Sigmoid colon (tissue), 4 donors: ENCODE measurements around the gene CAPN2.

ENCODE experiments used
- EP300 ChIP-seq, 4 donors: sonication (generic); formaldehyde crosslinking; IDR thresholded peaks; one replicate each; pipeline ENCODE4 v1.6.1; 2017; ENCODE audit warnings: antibody characterized with exemption in 4 of 4
- POLR2A ChIP-seq, 2 donors: fragments of 450-650 bp; IDR thresholded peaks; one replicate each; pipeline ENCODE4 v1.6.1; 2016; ENCODE audit warnings: antibody characterized with exemption in 2 of 2, mild to moderate bottlenecking in 2 of 2, moderate library complexity in 2 of 2
- POLR2AphosphoS5 ChIP-seq, 4 donors: sonication (generic); formaldehyde crosslinking; IDR thresholded peaks; one replicate each; pipeline ENCODE4 v1.6.1; 2017; ENCODE audit warnings: antibody characterized with exemption in 4 of 4
- TF ChIP-seq, protein P1 (sequence below), 4 experiments: fragments of 450-650 bp in 3 of 4; fragments of 200-600 bp in 1 of 4; IDR thresholded peaks; one replicate each; pipeline ENCODE4 v1.5.1; 2016 to 2019; ENCODE audit warnings: antibody characterized with exemption in 4 of 4, mild to moderate bottlenecking in 3 of 4, moderate library complexity in 2 of 4

DNA sequence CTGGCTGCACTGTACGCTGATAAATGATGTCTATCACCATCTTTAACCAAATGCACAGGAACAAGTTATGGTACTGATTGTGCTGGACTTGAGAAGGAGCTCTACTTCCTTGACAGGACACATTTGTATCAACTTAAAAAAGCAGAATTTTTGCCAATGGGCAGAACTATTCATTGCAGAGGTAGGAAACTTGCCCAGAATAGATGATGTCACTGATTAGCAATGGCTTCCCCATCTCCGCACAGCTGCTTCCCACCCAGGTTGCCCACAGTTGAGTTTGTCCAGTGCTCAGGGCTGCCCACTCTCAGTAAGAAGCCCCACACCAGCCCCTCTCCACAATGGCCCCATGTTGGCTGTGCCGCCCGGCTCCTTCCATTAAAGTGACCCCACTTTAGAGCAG lies 33.4 kb downstream of the CAPN2 start:
- TF ChIP-seq, protein P1, sequence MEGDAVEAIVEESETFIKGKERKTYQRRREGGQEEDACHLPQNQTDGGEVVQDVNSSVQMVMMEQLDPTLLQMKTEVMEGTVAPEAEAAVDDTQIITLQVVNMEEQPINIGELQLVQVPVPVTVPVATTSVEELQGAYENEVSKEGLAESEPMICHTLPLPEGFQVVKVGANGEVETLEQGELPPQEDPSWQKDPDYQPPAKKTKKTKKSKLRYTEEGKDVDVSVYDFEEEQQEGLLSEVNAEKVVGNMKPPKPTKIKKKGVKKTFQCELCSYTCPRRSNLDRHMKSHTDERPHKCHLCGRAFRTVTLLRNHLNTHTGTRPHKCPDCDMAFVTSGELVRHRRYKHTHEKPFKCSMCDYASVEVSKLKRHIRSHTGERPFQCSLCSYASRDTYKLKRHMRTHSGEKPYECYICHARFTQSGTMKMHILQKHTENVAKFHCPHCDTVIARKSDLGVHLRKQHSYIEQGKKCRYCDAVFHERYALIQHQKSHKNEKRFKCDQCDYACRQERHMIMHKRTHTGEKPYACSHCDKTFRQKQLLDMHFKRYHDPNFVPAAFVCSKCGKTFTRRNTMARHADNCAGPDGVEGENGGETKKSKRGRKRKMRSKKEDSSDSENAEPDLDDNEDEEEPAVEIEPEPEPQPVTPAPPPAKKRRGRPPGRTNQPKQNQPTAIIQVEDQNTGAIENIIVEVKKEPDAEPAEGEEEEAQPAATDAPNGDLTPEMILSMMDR (IDR thresholded peaks at IDR 0.05) = no peak
- TF ChIP-seq POLR2A (IDR thresholded peaks at IDR 0.05) (no peak), POLR2AphosphoS5 (IDR thresholded peaks at IDR 0.05) (no peak), EP300 (IDR thresholded peaks at IDR 0.05) (no peak)
